ENCODE data around the gene HEXD.
"Not testable (repeated sequence)": the region's sequence is repeated elsewhere in the genome, so short reads cannot be mapped to it uniquely, and the experiment has no call there.

HEXD gene

GRCh38 chr17:82458885-82459424, 40.8 kb downstream of the HEXD start:
- H3K4me1 ChIP-seq (ENCODE audit: insufficient read depth, low read length) = peaks cover 36% of the 10 kb centered on the region
- H3K9me3 ChIP-seq (ENCODE audit: insufficient read depth, low read length, severe bottlenecking) = no peaks in the 10 kb centered on the region
- ATAC-seq (ENCODE audit: insufficient read depth, low read depth) (no peak), DNase-seq (no peak)
- H3K4me2 ChIP-seq (ENCODE audit: insufficient read depth, low read length) = peak overlapping the region; percentile 97
- H3K27me3 ChIP-seq (ENCODE audit: insufficient read depth, low read length, poor library complexity) = no peaks in the 10 kb centered on the region
- H4K20me1 ChIP-seq (ENCODE audit: insufficient read depth, low read length) = peaks cover 23% of the 10 kb centered on the region
- peak overlapping the region; percentile 89 for H3K9ac ChIP-seq (ENCODE audit: low read depth, low read length)
- H3K27ac ChIP-seq (ENCODE audit: low read length) = peak overlapping the region; percentile 81
- peak overlapping the region; percentile 84 for H2AFZ ChIP-seq (ENCODE audit: low read depth, low read length)
- peaks cover 46% of the 10 kb centered on the region for H3K36me3 ChIP-seq (ENCODE audit: insufficient read depth, low read length)
- peaks cover 48% of the 10 kb centered on the region for H3K79me2 ChIP-seq (ENCODE audit: insufficient read depth, low read length)
- peak overlapping the region; percentile 84 to 100 for H3K4me3 ChIP-seq (ENCODE audit: low read depth in 1 of 2, low read length in 2 of 2)
- TF ChIP-seq CTCF (IDR thresholded peaks at IDR 0.05; ENCODE audit: borderline replicate concordance, extremely low read depth, low read length, poor library complexity, severe bottlenecking) (no peak), EZH2 (IDR thresholded peaks at IDR 0.05; ENCODE audit: borderline replicate concordance, low read depth, low read length, severe bottlenecking) (no peak)

- H2AFZ ChIP-seq (ENCODE audit: low read depth, low read length); H3K9me3 ChIP-seq (ENCODE audit: insufficient read depth, low read length, severe bottlenecking); H3K27me3 ChIP-seq (ENCODE audit: insufficient read depth, low read length, poor library complexity); ATAC-seq (ENCODE audit: insufficient read depth, low read depth); H3K27ac ChIP-seq (ENCODE audit: low read length); DNase-seq: not testable (repeated sequence)
- peaks cover 36% of the 10 kb centered on the region for H3K4me1 ChIP-seq (ENCODE audit: insufficient read depth, low read length)
- peaks cover 23% of the 10 kb centered on the region for H4K20me1 ChIP-seq (ENCODE audit: insufficient read depth, low read length)
- H3K4me2 ChIP-seq (ENCODE audit: insufficient read depth, low read length) = peak overlapping the region; percentile 97
- peak overlapping the region in 1 of 2 experiments; percentile 100; a peak in 2 of 4 replicates for H3K4me3 ChIP-seq (ENCODE audit: low read depth in 1 of 2, low read length in 2 of 2)
- H3K79me2 ChIP-seq (ENCODE audit: insufficient read depth, low read length) = peaks cover 48% of the 10 kb centered on the region
- H3K9ac ChIP-seq (ENCODE audit: low read depth, low read length) = peak overlapping the region; percentile 89
- H3K36me3 ChIP-seq (ENCODE audit: insufficient read depth, low read length) = peaks cover 56% of the 10 kb centered on the region
These were observed 41.8 kb downstream of the HEXD start for GRCh38 chr17:82459936-82460335.

GRCh38 chr17:82461827-82462524, 43.8 kb downstream of the HEXD start:
- Histone ChIP-seq H3K27me3 (ENCODE audit: insufficient read depth, low read length, poor library complexity) (no peaks in the 10 kb centered on the region), H3K9ac (ENCODE audit: low read depth, low read length) (no peak overlapping the region), H3K4me3 (ENCODE audit: low read depth in 1 of 2, low read length in 2 of 2) (no peak overlapping the region), H3K4me1 (ENCODE audit: insufficient read depth, low read length) (peaks cover 33% of the 10 kb centered on the region), H3K27ac (ENCODE audit: low read length) (no peak overlapping the region; the same call in 1 of the 2 replicates), H3K4me2 (ENCODE audit: insufficient read depth, low read length) (no peak overlapping the region), H2AFZ (ENCODE audit: low read depth, low read length) (no peak overlapping the region), H3K36me3 (ENCODE audit: insufficient read depth, low read length) (peaks cover 76% of the 10 kb centered on the region), H3K79me2 (ENCODE audit: insufficient read depth, low read length) (peaks cover 48% of the 10 kb centered on the region), H3K9me3 (ENCODE audit: insufficient read depth, low read length, severe bottlenecking) (no peaks in the 10 kb centered on the region), H4K20me1 (ENCODE audit: insufficient read depth, low read length) (peaks cover 23% of the 10 kb centered on the region)
- TF ChIP-seq EZH2 (IDR thresholded peaks at IDR 0.05; ENCODE audit: borderline replicate concordance, low read depth, low read length, severe bottlenecking) (no peak), CTCF (IDR thresholded peaks at IDR 0.05; ENCODE audit: borderline replicate concordance, extremely low read depth, low read length, poor library complexity, severe bottlenecking) (no peak)
- ATAC-seq (ENCODE audit: insufficient read depth, low read depth) (no peak), DNase-seq (no peak)

GRCh38 chr17:82463391-82463790, 45.2 kb downstream of the HEXD start:
- H3K4me1 ChIP-seq (ENCODE audit: insufficient read depth, low read length) = peaks cover 24% of the 10 kb centered on the region
- H3K36me3 ChIP-seq (ENCODE audit: insufficient read depth, low read length) = peaks cover 88% of the 10 kb centered on the region
- peaks cover 41% of the 10 kb centered on the region for H3K79me2 ChIP-seq (ENCODE audit: insufficient read depth, low read length)
- no peak for TF ChIP-seq EZH2 (IDR thresholded peaks at IDR 0.05; ENCODE audit: borderline replicate concordance, low read depth, low read length, severe bottlenecking)
- no peaks in the 10 kb centered on the region for H3K9me3 ChIP-seq (ENCODE audit: insufficient read depth, low read length, severe bottlenecking)
- no peak overlapping the region for H3K27ac ChIP-seq (ENCODE audit: low read length)
- ATAC-seq (ENCODE audit: insufficient read depth, low read depth) (no peak), DNase-seq (no peak)
- peaks cover 23% of the 10 kb centered on the region for H4K20me1 ChIP-seq (ENCODE audit: insufficient read depth, low read length)
- no peaks in the 10 kb centered on the region for H3K27me3 ChIP-seq (ENCODE audit: insufficient read depth, low read length, poor library complexity)
- H3K9ac ChIP-seq (ENCODE audit: low read depth, low read length) = no peak overlapping the region
- H3K4me2 ChIP-seq (ENCODE audit: insufficient read depth, low read length) = no peak overlapping the region
- no peak overlapping the region for H3K4me3 ChIP-seq (ENCODE audit: low read depth in 1 of 2, low read length in 2 of 2)
- no peak overlapping the region for H2AFZ ChIP-seq (ENCODE audit: low read depth, low read length)

Measured in DND-41 (cell line).